Measurements from ENCODE around the gene B4GALT5.

GRCh38 chr20:49594931-49595315 lies 118.8 kb downstream of the B4GALT5 start:
- no peak for TF ChIP-seq CTCF (conservative IDR thresholded peaks at IDR 0.05; ENCODE audit: low read length)
- TF ChIP-seq EZH2phosphoT487 (IDR thresholded peaks at IDR 0.05; ENCODE audit: borderline replicate concordance) = no peak

Measured in Loucy (cell line).